ENCODE data around the gene NFATC3.

Gene NFATC3

GRCh38 chr16:68066763-68067162 lies 18.4 kb upstream of the NFATC3 start:
- H3K9ac ChIP-seq (ENCODE audit: low read depth, low read length): no peak overlapping the region
- no peaks in the 10 kb centered on the region for H3K9me3 ChIP-seq (ENCODE audit: control insufficient read depth, insufficient read depth, low read length)
- H3K36me3 ChIP-seq (ENCODE audit: insufficient read depth, low read length): peaks cover 12% of the 10 kb centered on the region
- H3K4me1 ChIP-seq (ENCODE audit: insufficient read depth, low read length): no peaks in the 10 kb centered on the region

GRCh38 chr16:68068926-68069325 lies 16.2 kb upstream of the NFATC3 start:
- Histone ChIP-seq H3K9ac (ENCODE audit: low read depth, low read length) (no peak overlapping the region), H3K36me3 (ENCODE audit: insufficient read depth, low read length) (peaks cover 12% of the 10 kb centered on the region), H3K9me3 (ENCODE audit: control insufficient read depth, insufficient read depth, low read length) (no peaks in the 10 kb centered on the region), H3K4me1 (ENCODE audit: insufficient read depth, low read length) (no peaks in the 10 kb centered on the region)

GRCh38 chr16:68069511-68070248 lies 15.5 kb upstream of the NFATC3 start:
- Histone ChIP-seq H3K9me3 (ENCODE audit: control insufficient read depth, insufficient read depth, low read length) (no peaks in the 10 kb centered on the region), H3K4me1 (ENCODE audit: insufficient read depth, low read length) (no peaks in the 10 kb centered on the region), H3K9ac (ENCODE audit: low read depth, low read length) (no peak overlapping the region), H3K36me3 (ENCODE audit: insufficient read depth, low read length) (peaks cover 12% of the 10 kb centered on the region)

- Histone ChIP-seq H3K9ac (ENCODE audit: low read depth, low read length) (no peak overlapping the region), H3K36me3 (ENCODE audit: insufficient read depth, low read length) (peaks cover 16% of the 10 kb centered on the region), H3K9me3 (ENCODE audit: control insufficient read depth, insufficient read depth, low read length) (no peaks in the 10 kb centered on the region), H3K4me1 (ENCODE audit: insufficient read depth, low read length) (no peaks in the 10 kb centered on the region)
These were observed 14.9 kb upstream of the NFATC3 start for GRCh38 chr16:68070249-68070730.

GRCh38 chr16:68070806-68071517 lies 14.2 kb upstream of the NFATC3 start:
- Histone ChIP-seq H3K4me1 (ENCODE audit: insufficient read depth, low read length) (no peaks in the 10 kb centered on the region), H3K9ac (ENCODE audit: low read depth, low read length) (no peak overlapping the region), H3K36me3 (ENCODE audit: insufficient read depth, low read length) (peaks cover 22% of the 10 kb centered on the region), H3K9me3 (ENCODE audit: control insufficient read depth, insufficient read depth, low read length) (no peaks in the 10 kb centered on the region)

GRCh38 chr16:68071518-68071901 lies 13.7 kb upstream of the NFATC3 start:
- no peaks in the 10 kb centered on the region for H3K9me3 ChIP-seq (ENCODE audit: control insufficient read depth, insufficient read depth, low read length)
- no peaks in the 10 kb centered on the region for H3K4me1 ChIP-seq (ENCODE audit: insufficient read depth, low read length)
- no peak overlapping the region for H3K9ac ChIP-seq (ENCODE audit: low read depth, low read length)
- peaks cover 26% of the 10 kb centered on the region for H3K36me3 ChIP-seq (ENCODE audit: insufficient read depth, low read length)

- Histone ChIP-seq H3K9ac (ENCODE audit: low read depth, low read length) (no peak overlapping the region), H3K9me3 (ENCODE audit: control insufficient read depth, insufficient read depth, low read length) (no peaks in the 10 kb centered on the region), H3K4me1 (ENCODE audit: insufficient read depth, low read length) (no peaks in the 10 kb centered on the region), H3K36me3 (ENCODE audit: insufficient read depth, low read length) (peaks cover 26% of the 10 kb centered on the region)
These were observed 13.0 kb upstream of the NFATC3 start for GRCh38 chr16:68072038-68072695.

- Histone ChIP-seq H3K9me3 (ENCODE audit: control insufficient read depth, insufficient read depth, low read length) (no peaks in the 10 kb centered on the region), H3K36me3 (ENCODE audit: insufficient read depth, low read length) (peaks cover 22% of the 10 kb centered on the region), H3K4me1 (ENCODE audit: insufficient read depth, low read length) (no peaks in the 10 kb centered on the region), H3K9ac (ENCODE audit: low read depth, low read length) (no peak overlapping the region)
These were observed 11.0 kb upstream of the NFATC3 start for GRCh38 chr16:68073902-68074760.

GRCh38 chr16:68074850-68075555 lies 10.2 kb upstream of the NFATC3 start:
- no peaks in the 10 kb centered on the region for H3K4me1 ChIP-seq (ENCODE audit: insufficient read depth, low read length)
- H3K36me3 ChIP-seq (ENCODE audit: insufficient read depth, low read length): peaks cover 22% of the 10 kb centered on the region
- no peaks in the 10 kb centered on the region for H3K9me3 ChIP-seq (ENCODE audit: control insufficient read depth, insufficient read depth, low read length)
- no peak overlapping the region for H3K9ac ChIP-seq (ENCODE audit: low read depth, low read length)

GRCh38 chr16:68075980-68076379 lies 9.2 kb upstream of the NFATC3 start:
- H3K9ac ChIP-seq (ENCODE audit: low read depth, low read length): no peak overlapping the region
- H3K4me1 ChIP-seq (ENCODE audit: insufficient read depth, low read length): no peaks in the 10 kb centered on the region
- H3K36me3 ChIP-seq (ENCODE audit: insufficient read depth, low read length): peaks cover 18% of the 10 kb centered on the region
- H3K9me3 ChIP-seq (ENCODE audit: control insufficient read depth, insufficient read depth, low read length): no peaks in the 10 kb centered on the region

- Histone ChIP-seq H3K4me1 (ENCODE audit: insufficient read depth, low read length) (no peaks in the 10 kb centered on the region), H3K9ac (ENCODE audit: low read depth, low read length) (no peak overlapping the region), H3K36me3 (ENCODE audit: insufficient read depth, low read length) (peaks cover 14% of the 10 kb centered on the region), H3K9me3 (ENCODE audit: control insufficient read depth, insufficient read depth, low read length) (no peaks in the 10 kb centered on the region)
These were observed 8.6 kb upstream of the NFATC3 start for GRCh38 chr16:68076560-68076959.

GRCh38 chr16:68077866-68078700 lies 7.1 kb upstream of the NFATC3 start:
- Histone ChIP-seq H3K9ac (ENCODE audit: low read depth, low read length) (no peak overlapping the region), H3K9me3 (ENCODE audit: control insufficient read depth, insufficient read depth, low read length) (no peaks in the 10 kb centered on the region), H3K4me1 (ENCODE audit: insufficient read depth, low read length) (peaks cover 2% of the 10 kb centered on the region; the same call in 1 of the 2 replicates), H3K36me3 (ENCODE audit: insufficient read depth, low read length) (peaks cover 14% of the 10 kb centered on the region)

Data from ES-I3 (cell line).